Kidney (tissue), 14 donors: ENCODE measurements around the gene COIL. TPM values are rescaled to one million over a fixed set of nuclear protein-coding genes. Genes with fewer than 3 reads are reported as not detected.

Experiments
- DNase-seq, 5 donors: peaks; one replicate each; pipeline ENCODE4 v3.0.0-alpha.2; 2013 to 2020
- FAIRE-seq: peaks from 2 replicates; lab custom pipeline; 2012; peaks lifted over from hg19 to GRCh38; lab: Jason Lieb, UNC
- H3K27ac ChIP-seq, 2 donors: one replicate each; pipeline ENCODE4 v1.7.0; 2013; ENCODE audit warnings: low read depth in 2 of 2, low read length in 2 of 2, inconsistent platforms in 1 of 2
- H3K27me3 ChIP-seq: one replicate; pipeline ENCODE4 v1.7.1; 2013; ENCODE audit warnings: low read length, inconsistent platforms; ENCODE audit not compliant: control insufficient read depth, insufficient read depth
- H3K36me3 ChIP-seq, 3 donors: one replicate each; pipeline versions ENCODE4 v1.7.0 to v1.7.1; 2013; ENCODE audit warnings: low read length in 3 of 3, control low read depth in 1 of 3, inconsistent platforms in 1 of 3; ENCODE audit not compliant: insufficient read depth in 3 of 3, control insufficient read depth in 2 of 3
- H3K4me1 ChIP-seq, 3 donors: one replicate each; pipeline versions ENCODE4 v1.7.0 to v1.7.1; 2013; ENCODE audit warnings: low read length in 3 of 3, inconsistent platforms in 1 of 3, low read depth in 1 of 3; ENCODE audit not compliant: control insufficient read depth in 2 of 3, insufficient read depth in 2 of 3
- H3K4me3 ChIP-seq, 3 donors: one replicate each; pipeline versions ENCODE4 v1.7.0 to v1.8.1; 2013; ENCODE audit warnings: low read length in 3 of 3, control low read depth in 1 of 3, inconsistent platforms in 1 of 3
- H3K9ac ChIP-seq, 3 donors: one replicate each; pipeline versions ENCODE4 v1.7.0 to v1.7.1; 2013; ENCODE audit warnings: low read length in 3 of 3, control low read depth in 1 of 3, inconsistent platforms in 1 of 3
- H3K9me3 ChIP-seq, 3 donors: one replicate each; pipeline versions ENCODE4 v1.7.0 to v1.7.1; 2013; ENCODE audit warnings: low read length in 3 of 3, control low read depth in 1 of 3, inconsistent platforms in 1 of 3; ENCODE audit not compliant: control insufficient read depth in 2 of 3, insufficient read depth in 1 of 3
- intact Hi-C: fragments of 100-400 bp; cut with DNase I; formaldehyde crosslinking; loops from one replicate; pipeline ENCODE4 v1.11.1; 2022
- polyA plus RNA-seq: library from polyadenylated mRNA; stranded (reverse); fragments of 350-450 nt; fragmentation: Illumina TruSeq; extraction: RNeasy Lipid Tissue Mini Kit (QIAGEN cat#74804); gene quantifications from one replicate; pipeline ENCODE4 v1.2.3, GENCODE V29; 2014; ENCODE audit warnings: low read depth, low replicate concordance; ENCODE audit not compliant: insufficient read depth
- total RNA-seq: library from RNA; stranded (reverse); fragmentation: NEBNext Ultra II Directional; extraction: Animal tissue kit (Norgen Biotek cat#: 25700); gene quantifications from one replicate; pipeline ENCODE4 v1.2.1, GENCODE V29; 2021
- TF ChIP-seq, protein P1 (sequence below): IDR thresholded peaks from 3 replicates; pipeline ENCODE4 v1.5.1; 2012; ENCODE audit warnings: mild to moderate bottlenecking, moderate library complexity, borderline replicate concordance; ENCODE audit not compliant: insufficient read depth; ENCODE audit errors: extremely low read depth
- donor health status: control.
- donor health status: control.
- donor health status: control.
- donor health status: control.
- donor health status: control.
- donor health status: DM: yes; HTN: yes; CAD: no.
- donor health status: Normal renal cell carcinoma (clear cell type).

COIL gene
- total and polyA plus RNA-seq, 2 donors from 2014 or later: 8.6 to 14.2 TPM

DNA sequence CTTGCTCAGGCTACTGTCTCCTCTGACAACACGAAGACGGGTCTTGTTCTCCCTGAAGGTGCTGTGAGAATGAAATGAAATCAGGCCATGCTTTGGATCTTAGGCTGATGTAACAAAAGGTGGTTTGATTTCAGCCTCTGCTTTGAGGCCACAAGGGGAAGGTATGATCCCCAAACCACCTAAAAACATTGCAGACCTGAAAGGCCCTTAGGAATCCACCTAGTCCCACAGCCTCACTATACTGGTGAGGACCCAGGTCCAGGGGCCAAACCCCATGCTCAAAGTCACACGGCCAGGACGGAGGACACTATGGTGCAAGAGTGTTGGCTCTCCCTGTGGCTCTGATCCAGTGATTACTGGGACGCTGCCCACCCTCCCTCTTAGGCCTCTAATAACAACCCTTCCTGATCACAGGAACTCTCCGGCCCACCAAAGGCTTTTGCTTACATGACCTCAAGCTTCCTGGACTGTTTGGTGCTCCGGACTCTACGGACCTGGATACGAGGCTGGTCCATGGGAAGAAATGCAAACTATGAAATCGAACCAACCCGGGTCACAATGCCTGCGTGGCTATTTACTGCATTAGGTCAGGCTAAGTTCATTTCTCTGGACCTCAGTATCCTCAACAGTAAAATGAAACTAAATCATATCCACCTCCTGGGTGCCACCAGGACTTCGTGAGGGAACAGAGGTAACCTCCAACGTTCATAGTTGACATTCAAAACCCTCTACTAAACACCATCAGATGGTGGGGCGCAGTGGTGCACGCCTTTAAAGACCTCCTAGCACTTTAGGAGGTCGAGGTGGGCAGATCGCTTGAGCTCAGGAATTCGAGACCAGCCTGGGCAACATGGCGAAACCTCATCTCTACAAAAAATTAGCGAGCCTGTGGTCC lies 48.5 kb downstream of the COIL start:
- intact Hi-C loops: no loop called here
- Histone ChIP-seq H3K4me1 (peaks cover 0 to 26% (median 12%) of the 10 kb centered on the region in 3 donors), H3K9me3 (no peaks in the 10 kb centered on the region)

DNA sequence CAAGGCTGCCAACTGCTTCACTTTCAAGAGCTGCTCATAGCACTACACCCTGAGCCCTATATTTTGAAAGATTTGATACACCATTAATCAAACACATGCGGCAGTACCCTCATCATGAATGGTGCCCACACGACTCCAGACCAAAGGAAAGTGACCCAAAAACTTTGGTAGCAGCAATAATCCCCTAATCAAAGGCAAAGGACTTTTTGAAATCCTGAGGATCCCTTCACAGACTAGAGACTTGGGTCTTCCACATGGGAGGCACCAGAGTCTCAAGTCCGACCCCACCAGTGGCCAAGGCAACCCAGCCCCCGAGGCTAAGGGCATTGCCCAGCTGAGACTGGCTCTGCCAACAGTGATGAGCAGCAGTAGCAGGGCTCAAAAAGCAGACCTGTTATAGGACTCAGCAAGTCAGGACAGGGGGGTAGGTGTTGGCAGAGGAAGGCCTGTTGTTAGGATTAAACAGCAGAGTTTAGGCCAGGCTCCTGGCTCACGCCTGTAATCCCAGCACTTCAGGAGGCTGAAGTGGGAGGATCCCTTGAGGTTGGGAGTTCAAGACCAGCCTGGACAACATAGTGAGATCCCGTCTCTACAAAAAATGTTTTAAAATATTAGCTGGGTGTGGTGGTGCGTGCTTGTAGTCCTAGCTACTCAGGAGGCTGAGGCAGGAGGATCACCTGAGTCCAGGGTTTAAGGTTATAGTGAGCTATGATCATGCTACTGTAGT lies 50.2 kb downstream of the COIL start:
- TF ChIP-seq, protein P1, sequence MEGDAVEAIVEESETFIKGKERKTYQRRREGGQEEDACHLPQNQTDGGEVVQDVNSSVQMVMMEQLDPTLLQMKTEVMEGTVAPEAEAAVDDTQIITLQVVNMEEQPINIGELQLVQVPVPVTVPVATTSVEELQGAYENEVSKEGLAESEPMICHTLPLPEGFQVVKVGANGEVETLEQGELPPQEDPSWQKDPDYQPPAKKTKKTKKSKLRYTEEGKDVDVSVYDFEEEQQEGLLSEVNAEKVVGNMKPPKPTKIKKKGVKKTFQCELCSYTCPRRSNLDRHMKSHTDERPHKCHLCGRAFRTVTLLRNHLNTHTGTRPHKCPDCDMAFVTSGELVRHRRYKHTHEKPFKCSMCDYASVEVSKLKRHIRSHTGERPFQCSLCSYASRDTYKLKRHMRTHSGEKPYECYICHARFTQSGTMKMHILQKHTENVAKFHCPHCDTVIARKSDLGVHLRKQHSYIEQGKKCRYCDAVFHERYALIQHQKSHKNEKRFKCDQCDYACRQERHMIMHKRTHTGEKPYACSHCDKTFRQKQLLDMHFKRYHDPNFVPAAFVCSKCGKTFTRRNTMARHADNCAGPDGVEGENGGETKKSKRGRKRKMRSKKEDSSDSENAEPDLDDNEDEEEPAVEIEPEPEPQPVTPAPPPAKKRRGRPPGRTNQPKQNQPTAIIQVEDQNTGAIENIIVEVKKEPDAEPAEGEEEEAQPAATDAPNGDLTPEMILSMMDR: no peak
- H3K9me3 ChIP-seq: no peaks in the 10 kb centered on the region
- no peak overlapping the region for H3K9ac ChIP-seq
- intact Hi-C loops: no loop called here
- DNase-seq (no peak), FAIRE-seq (no peak)
- no peak overlapping the region for H3K4me3 ChIP-seq
- H3K4me1 ChIP-seq: peaks cover 0 to 22% (median 12%) of the 10 kb centered on the region in 3 donors
- no peaks in the 10 kb centered on the region for H3K27me3 ChIP-seq
- peaks cover 0 to 9% (median 8%) of the 10 kb centered on the region in 3 donors for H3K36me3 ChIP-seq
- H3K27ac ChIP-seq: peak overlapping the region; percentile 20 to 24

More for the DNA sequence above, 48.5 kb downstream of the COIL start:
- H3K36me3 ChIP-seq: peaks cover 0 to 9% (median 0%) of the 10 kb centered on the region in 3 donors
- peak overlapping the region in 2 of 3 donors; percentile 93 to 94 for H3K4me3 ChIP-seq
- TF ChIP-seq, protein P1: no peak
- H3K27me3 ChIP-seq: no peaks in the 10 kb centered on the region
- H3K27ac ChIP-seq: peak overlapping the region in 1 of 2 donors; percentile 45
- FAIRE-seq (no peak), DNase-seq (no peak)
- peak overlapping the region in 2 of 3 donors; percentile 92 to 97 for H3K9ac ChIP-seq

DNA sequence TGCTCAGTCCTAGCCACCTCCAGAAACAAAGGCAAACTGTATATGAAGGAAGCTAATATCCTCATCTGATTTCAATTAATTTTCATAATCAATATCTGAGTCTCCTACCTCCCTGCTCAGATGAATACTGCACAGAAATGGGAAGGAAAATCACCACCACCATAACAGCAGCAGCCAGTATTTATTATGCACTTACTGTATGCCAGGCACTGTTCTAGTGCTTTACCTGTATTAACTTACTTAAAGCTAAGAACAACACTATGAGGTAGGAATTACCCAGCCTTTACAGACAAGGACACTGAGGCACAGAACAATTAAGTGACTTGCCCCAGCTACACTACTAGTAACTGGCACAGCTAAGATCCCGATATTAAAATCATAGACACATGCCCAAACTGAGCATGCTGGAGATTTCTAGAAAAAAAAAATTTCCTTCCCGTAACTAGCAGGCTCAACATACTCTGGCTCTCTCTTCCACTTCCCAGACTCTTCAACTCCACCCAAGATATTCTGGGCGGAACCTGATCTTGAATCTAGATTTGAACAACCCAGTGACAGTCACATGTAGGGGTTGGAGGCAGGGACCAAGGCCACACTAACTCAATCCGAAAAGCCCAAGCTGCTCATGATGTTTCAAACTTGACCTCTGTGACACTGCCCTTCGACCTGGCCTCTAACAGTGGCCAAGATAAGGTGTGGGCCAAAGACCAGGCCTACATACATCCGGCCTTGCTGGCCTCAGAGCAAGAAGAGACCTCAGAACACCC lies 50.9 kb downstream of the COIL start:
- DNase-seq: no peak
- Histone ChIP-seq H3K4me1 (peaks cover 0 to 20% (median 12%) of the 10 kb centered on the region in 3 donors), H3K9ac (no peak overlapping the region), H3K36me3 (peaks cover 0 to 10% (median 8%) of the 10 kb centered on the region in 3 donors), H3K27ac (peak overlapping the region; percentile 20 to 24), H3K4me3 (peak overlapping the region in 1 of 3 donors; percentile 11), H3K27me3 (no peaks in the 10 kb centered on the region), H3K9me3 (no peaks in the 10 kb centered on the region)
- TF ChIP-seq, protein P1: no peak
- FAIRE-seq: no peak
- intact Hi-C loops: no loop called here
